ENCODE results near the gene ZNRF1.

DNA sequence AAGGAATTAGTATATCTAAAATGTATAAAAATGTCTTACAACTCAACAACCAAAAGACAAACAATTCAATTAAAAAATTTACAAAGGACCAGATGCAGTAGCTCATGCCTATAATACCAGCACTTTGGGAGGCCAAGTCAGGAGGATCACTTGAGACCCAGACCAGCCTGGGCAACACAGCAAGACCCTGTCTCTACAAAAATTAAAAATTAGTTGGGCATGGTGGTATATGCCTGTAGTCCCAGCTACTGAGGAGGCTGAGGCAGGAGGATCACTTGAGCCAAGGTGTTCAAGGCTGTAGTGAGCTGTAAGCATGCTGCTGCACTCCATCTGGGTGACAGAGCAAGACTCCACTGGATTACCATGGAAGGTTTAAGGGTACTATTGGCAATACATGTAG, 33.8 kb downstream of the ZNRF1 start:
- TF ChIP-seq, protein P1, sequence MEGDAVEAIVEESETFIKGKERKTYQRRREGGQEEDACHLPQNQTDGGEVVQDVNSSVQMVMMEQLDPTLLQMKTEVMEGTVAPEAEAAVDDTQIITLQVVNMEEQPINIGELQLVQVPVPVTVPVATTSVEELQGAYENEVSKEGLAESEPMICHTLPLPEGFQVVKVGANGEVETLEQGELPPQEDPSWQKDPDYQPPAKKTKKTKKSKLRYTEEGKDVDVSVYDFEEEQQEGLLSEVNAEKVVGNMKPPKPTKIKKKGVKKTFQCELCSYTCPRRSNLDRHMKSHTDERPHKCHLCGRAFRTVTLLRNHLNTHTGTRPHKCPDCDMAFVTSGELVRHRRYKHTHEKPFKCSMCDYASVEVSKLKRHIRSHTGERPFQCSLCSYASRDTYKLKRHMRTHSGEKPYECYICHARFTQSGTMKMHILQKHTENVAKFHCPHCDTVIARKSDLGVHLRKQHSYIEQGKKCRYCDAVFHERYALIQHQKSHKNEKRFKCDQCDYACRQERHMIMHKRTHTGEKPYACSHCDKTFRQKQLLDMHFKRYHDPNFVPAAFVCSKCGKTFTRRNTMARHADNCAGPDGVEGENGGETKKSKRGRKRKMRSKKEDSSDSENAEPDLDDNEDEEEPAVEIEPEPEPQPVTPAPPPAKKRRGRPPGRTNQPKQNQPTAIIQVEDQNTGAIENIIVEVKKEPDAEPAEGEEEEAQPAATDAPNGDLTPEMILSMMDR (IDR thresholded peaks at IDR 0.05; ENCODE audit: low read depth, low read length, missing input control) = no peak
- TF ChIP-seq, protein P2, sequence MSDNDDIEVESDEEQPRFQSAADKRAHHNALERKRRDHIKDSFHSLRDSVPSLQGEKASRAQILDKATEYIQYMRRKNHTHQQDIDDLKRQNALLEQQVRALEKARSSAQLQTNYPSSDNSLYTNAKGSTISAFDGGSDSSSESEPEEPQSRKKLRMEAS (IDR thresholded peaks at IDR 0.05) = no peak
- TF ChIP-seq EGR1 (IDR thresholded peaks at IDR 0.05; ENCODE audit: low read depth in 2 of 2) (no peak), RXRA (IDR thresholded peaks at IDR 0.05) (no peak), SP1 (IDR thresholded peaks at IDR 0.05) (no peak), YY1 (IDR thresholded peaks at IDR 0.05) (no peak), TAF1 (conservative IDR thresholded peaks at IDR 0.05) (no peak), JUND (IDR thresholded peaks at IDR 0.05) (no peak), RAD21 (IDR thresholded peaks at IDR 0.05) (no peak)
- TF ChIP-seq, protein P3, sequence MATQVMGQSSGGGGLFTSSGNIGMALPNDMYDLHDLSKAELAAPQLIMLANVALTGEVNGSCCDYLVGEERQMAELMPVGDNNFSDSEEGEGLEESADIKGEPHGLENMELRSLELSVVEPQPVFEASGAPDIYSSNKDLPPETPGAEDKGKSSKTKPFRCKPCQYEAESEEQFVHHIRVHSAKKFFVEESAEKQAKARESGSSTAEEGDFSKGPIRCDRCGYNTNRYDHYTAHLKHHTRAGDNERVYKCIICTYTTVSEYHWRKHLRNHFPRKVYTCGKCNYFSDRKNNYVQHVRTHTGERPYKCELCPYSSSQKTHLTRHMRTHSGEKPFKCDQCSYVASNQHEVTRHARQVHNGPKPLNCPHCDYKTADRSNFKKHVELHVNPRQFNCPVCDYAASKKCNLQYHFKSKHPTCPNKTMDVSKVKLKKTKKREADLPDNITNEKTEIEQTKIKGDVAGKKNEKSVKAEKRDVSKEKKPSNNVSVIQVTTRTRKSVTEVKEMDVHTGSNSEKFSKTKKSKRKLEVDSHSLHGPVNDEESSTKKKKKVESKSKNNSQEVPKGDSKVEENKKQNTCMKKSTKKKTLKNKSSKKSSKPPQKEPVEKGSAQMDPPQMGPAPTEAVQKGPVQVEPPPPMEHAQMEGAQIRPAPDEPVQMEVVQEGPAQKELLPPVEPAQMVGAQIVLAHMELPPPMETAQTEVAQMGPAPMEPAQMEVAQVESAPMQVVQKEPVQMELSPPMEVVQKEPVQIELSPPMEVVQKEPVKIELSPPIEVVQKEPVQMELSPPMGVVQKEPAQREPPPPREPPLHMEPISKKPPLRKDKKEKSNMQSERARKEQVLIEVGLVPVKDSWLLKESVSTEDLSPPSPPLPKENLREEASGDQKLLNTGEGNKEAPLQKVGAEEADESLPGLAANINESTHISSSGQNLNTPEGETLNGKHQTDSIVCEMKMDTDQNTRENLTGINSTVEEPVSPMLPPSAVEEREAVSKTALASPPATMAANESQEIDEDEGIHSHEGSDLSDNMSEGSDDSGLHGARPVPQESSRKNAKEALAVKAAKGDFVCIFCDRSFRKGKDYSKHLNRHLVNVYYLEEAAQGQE (IDR thresholded peaks at IDR 0.05) = no peak
